ENCODE measurements around the gene IL9R.
"Not testable (repeated sequence)": the region's sequence is repeated elsewhere in the genome, so short reads cannot be mapped to it uniquely, and the experiment has no call there.

IL9R gene

DNA sequence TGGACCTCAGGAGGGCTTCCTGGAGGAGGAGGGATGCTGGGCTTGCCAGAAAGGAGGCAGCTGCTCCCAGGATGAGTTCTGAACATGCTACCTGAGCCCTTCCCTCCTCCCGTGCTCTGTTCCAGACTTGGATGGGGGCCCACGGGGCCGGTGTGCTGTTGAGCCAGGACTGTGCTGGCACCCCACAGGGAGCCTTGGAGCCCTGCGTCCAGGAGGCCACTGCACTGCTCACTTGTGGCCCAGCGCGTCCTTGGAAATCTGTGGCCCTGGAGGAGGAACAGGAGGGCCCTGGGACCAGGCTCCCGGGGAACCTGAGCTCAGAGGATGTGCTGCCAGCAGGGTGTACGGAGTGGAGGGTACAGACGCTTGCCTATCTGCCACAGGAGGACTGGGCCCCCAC, 12.2 kb downstream of the IL9R start:
- H3K27me3 ChIP-seq (ENCODE audit: control insufficient read depth, insufficient read depth, low read length); H3K36me3 ChIP-seq (ENCODE audit: control insufficient read depth, insufficient read depth, low read length); H3K4me3 ChIP-seq (ENCODE audit: low read depth, low read length); H3K9ac ChIP-seq (ENCODE audit: low read depth, low read length); H3K4me1 ChIP-seq (ENCODE audit: control insufficient read depth, insufficient read depth, low read length); H3K9me3 ChIP-seq (ENCODE audit: control insufficient read depth, insufficient read depth, low read length): not testable (repeated sequence)

DNA sequence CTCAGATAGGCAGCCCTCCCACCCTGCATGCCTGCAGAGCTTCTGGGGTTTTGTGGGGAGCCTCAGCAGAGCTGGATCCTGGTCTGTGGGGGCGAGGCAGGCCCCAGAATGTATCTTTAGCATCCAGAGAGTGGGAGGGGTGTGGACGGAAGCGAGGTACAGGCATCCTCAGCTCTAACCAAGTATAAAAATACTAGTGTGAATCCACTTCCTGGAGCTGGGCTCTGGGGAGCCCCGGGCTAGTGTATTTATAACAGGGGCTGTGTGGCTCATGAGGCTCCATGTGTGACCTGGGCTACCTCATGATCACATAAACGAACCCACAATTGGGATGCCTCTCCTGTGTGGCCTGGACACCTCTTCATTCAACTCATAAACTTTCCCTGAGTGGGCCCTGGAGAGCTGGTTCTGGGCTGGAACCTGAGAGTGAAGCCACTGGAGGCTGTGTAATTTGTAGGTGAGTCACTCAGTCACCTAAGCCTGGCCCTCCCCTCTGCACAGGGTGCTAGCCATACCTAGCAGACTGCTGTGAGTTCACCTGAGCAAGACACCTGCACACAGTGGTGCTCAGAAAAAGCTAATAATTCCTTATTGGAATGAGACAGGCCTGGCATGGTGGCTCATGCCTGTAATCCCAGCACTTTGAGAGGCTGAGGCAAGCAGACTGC, 15.9 kb downstream of the IL9R start:
- H3K36me3 ChIP-seq (ENCODE audit: control insufficient read depth, insufficient read depth, low read length); H3K4me3 ChIP-seq (ENCODE audit: low read depth, low read length); H3K9me3 ChIP-seq (ENCODE audit: control insufficient read depth, insufficient read depth, low read length): not testable (repeated sequence)

DNA sequence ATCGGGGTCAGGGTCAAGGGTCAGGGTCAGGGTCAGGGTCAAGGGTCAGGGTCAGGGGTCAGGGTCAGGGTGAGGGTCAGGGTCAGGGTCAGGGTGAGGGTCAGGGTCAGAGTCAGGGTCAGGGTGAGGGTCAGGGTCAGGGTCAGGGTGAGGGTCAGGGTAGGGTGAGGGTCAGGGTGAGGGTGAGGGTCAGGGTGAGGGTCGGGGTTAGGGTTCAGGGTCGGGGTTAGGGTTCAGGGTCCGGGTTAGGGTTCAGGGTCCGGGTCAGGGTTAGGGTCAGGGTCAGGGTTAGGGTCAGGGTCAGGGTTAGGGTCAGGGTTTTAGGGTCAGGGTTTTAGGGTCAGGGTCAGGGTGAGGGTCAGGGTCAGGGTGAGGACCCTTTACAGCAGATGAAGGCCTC, 22.4 kb downstream of the IL9R start:
- not testable (repeated sequence) for H3K4me1 ChIP-seq (ENCODE audit: control insufficient read depth, insufficient read depth, low read length); H3K4me3 ChIP-seq (ENCODE audit: low read depth, low read length); H3K9ac ChIP-seq (ENCODE audit: low read depth, low read length); H3K36me3 ChIP-seq (ENCODE audit: control insufficient read depth, insufficient read depth, low read length); H3K27me3 ChIP-seq (ENCODE audit: control insufficient read depth, insufficient read depth, low read length); H3K9me3 ChIP-seq (ENCODE audit: control insufficient read depth, insufficient read depth, low read length)

More for the DNA sequence above, 15.9 kb downstream of the IL9R start:
- H3K9ac ChIP-seq (ENCODE audit: low read depth, low read length); H3K27me3 ChIP-seq (ENCODE audit: control insufficient read depth, insufficient read depth, low read length); H3K4me1 ChIP-seq (ENCODE audit: control insufficient read depth, insufficient read depth, low read length): not testable (repeated sequence)

DNA sequence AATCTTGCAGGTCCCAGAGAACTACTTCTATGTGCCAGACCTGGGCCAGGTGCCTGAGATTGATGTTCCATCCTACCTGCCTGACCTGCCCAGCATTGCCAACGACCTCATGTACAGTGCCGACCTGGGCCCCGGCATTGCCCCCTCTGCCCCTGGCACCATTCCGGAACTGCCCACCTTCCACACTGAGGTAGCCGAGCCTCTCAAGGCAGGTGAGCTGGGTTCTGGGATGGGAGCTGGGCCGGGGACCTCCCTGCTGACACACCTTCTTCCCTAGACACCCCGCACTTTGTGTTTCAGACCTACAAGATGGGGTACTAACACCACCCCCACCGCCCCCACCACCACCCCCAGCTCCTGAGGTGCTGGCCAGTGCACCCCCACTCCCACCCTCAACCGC, 25.5 kb downstream of the IL9R start:
- not testable (repeated sequence) for H3K4me3 ChIP-seq (ENCODE audit: low read depth, low read length); H3K4me1 ChIP-seq (ENCODE audit: control insufficient read depth, insufficient read depth, low read length); H3K36me3 ChIP-seq (ENCODE audit: control insufficient read depth, insufficient read depth, low read length); H3K9me3 ChIP-seq (ENCODE audit: control insufficient read depth, insufficient read depth, low read length); H3K9ac ChIP-seq (ENCODE audit: low read depth, low read length); H3K27me3 ChIP-seq (ENCODE audit: control insufficient read depth, insufficient read depth, low read length)

DNA sequence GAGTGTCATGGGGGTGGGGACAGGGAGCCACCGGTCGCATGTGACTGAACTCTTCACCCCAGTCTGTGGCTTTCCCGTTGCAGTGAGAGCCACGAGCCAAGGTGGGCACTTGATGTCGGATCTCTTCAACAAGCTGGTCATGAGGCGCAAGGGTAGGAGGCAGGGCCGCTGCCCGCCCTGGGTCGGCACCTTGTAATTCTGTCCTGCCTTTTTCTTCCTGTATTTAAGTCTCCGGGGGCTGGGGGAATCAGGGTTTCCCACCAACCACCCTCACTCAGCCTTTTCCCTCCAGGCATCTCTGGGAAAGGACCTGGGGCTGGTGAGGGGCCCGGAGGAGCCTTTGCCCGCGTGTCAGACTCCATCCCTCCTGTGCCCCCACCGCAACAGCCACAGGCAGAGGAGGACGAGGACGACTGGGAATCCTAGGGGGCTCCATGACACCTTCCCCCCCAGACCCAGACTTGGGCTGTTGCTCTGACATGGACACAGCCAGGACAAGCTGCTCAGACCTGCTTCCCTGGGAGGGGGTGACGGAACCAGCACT, 27.5 kb downstream of the IL9R start:
- H3K36me3 ChIP-seq (ENCODE audit: control insufficient read depth, insufficient read depth, low read length); H3K27me3 ChIP-seq (ENCODE audit: control insufficient read depth, insufficient read depth, low read length); H3K4me3 ChIP-seq (ENCODE audit: low read depth, low read length); H3K9ac ChIP-seq (ENCODE audit: low read depth, low read length); H3K9me3 ChIP-seq (ENCODE audit: control insufficient read depth, insufficient read depth, low read length); H3K4me1 ChIP-seq (ENCODE audit: control insufficient read depth, insufficient read depth, low read length): not testable (repeated sequence)

DNA sequence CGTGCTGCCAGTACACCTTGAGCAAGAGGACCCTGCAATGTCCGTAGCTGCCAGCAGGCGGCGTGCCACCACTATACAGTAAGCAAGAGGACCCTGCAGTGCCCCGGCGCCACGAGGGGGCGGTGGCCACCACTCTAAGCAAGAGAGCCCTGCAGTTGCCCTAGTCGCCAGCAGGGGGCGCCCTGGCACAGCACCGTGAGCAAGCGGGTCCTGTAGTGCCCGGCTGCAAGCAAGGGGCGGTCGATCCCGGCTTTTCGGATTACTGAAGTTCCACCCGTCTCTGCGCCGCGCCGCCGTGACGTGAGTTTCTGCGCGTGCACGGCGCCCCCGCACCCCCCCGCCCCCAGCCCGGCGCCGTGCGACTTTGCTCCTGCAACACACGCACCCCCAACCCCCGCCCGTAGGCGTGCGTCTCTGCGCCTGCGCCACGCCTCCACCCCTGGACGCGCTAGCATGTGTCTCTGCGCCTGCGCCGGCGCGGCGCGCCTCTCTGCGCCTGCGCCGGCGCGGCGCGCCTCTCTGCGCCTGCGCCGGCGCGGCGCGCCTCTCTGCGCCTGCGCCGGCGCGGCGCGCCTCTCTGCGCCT, 31.2 kb downstream of the IL9R start:
- not testable (repeated sequence) for H3K36me3 ChIP-seq (ENCODE audit: control insufficient read depth, insufficient read depth, low read length); H3K27me3 ChIP-seq (ENCODE audit: control insufficient read depth, insufficient read depth, low read length); H3K4me1 ChIP-seq (ENCODE audit: control insufficient read depth, insufficient read depth, low read length); H3K9ac ChIP-seq (ENCODE audit: low read depth, low read length); H3K9me3 ChIP-seq (ENCODE audit: control insufficient read depth, insufficient read depth, low read length); H3K4me3 ChIP-seq (ENCODE audit: low read depth, low read length)

DNA sequence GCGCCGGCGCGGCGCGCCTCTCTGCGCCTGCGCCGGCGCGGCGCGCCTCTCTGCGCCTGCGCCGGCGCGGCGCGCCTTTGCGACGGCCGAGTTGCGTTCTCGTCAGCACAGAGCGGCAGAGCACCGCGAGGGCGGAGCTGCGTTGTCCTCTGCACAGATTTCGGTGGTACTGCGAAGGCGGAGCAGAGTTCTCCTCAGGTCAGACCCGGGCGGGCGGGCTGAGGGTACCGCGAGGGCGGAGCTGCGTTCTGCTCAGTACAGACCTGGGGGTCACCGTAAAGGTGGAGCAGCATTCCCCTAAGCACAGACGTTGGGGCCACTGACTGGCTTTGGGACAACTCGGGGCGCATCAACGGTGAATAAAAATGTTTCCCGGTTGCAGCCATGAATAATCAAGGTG, 31.8 kb downstream of the IL9R start:
- H3K4me3 ChIP-seq (ENCODE audit: low read depth, low read length); H3K36me3 ChIP-seq (ENCODE audit: control insufficient read depth, insufficient read depth, low read length); H3K27me3 ChIP-seq (ENCODE audit: control insufficient read depth, insufficient read depth, low read length); H3K9ac ChIP-seq (ENCODE audit: low read depth, low read length); H3K9me3 ChIP-seq (ENCODE audit: control insufficient read depth, insufficient read depth, low read length); H3K4me1 ChIP-seq (ENCODE audit: control insufficient read depth, insufficient read depth, low read length): not testable (repeated sequence)

DNA sequence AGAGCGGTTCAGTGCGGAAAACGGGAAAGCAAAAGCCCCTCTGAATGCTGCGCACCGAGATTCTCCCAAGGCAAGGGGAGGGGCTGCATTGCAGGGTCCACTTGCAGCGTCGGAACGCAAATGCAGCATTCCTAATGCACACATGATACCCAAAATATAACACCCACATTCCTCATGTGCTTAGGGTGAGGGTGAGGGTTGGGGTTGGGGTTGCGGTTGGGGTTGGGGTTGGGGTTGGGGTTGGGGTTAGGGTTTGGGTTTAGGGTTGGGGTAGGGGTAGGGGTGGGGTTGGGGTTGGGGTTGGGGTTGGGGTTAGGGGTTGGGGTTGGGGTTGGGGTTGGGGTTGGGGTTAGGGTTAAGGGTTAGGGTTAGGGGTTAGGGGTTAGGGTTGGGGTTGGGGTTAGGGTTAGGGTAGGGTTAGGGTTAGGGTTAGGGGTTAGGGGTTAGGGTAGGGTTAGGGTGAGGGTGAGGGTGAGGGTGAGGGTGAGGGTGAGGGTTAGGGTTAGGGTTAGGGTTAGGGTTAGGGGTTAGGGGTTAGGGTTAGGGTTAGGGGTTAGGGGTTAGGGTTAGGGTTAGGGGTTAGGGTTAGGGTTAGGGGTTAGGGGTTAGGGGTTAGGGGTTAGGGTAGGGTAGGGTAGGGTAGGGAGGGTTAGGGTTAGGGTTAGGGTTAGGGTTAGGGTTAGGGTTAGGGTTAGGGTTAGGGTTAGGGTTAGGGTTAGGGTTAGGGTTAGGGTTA, 32.4 kb downstream of the IL9R start:
- not testable (repeated sequence) for H3K27me3 ChIP-seq (ENCODE audit: control insufficient read depth, insufficient read depth, low read length); H3K9me3 ChIP-seq (ENCODE audit: control insufficient read depth, insufficient read depth, low read length); H3K36me3 ChIP-seq (ENCODE audit: control insufficient read depth, insufficient read depth, low read length); H3K9ac ChIP-seq (ENCODE audit: low read depth, low read length); H3K4me3 ChIP-seq (ENCODE audit: low read depth, low read length); H3K4me1 ChIP-seq (ENCODE audit: control insufficient read depth, insufficient read depth, low read length)

DNA sequence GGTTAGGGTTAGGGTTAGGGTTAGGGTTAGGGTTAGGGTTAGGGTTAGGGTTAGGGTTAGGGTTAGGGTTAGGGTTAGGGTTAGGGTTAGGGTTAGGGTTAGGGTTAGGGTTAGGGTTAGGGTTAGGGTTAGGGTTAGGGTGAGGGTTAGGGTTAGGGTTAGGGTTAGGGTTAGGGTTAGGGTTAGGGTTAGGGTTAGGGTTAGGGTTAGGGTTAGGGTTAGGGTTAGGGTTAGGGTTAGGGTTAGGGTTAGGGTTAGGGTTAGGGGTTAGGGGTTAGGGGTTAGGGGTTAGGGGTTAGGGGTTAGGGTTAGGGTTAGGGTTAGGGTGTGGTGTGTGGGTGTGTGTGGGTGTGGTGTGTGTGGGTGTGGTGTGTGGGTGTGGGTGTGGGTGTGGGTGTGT, 33.0 kb downstream of the IL9R start:
- H3K9me3 ChIP-seq (ENCODE audit: control insufficient read depth, insufficient read depth, low read length); H3K4me1 ChIP-seq (ENCODE audit: control insufficient read depth, insufficient read depth, low read length); H3K27me3 ChIP-seq (ENCODE audit: control insufficient read depth, insufficient read depth, low read length); H3K4me3 ChIP-seq (ENCODE audit: low read depth, low read length); H3K9ac ChIP-seq (ENCODE audit: low read depth, low read length); H3K36me3 ChIP-seq (ENCODE audit: control insufficient read depth, insufficient read depth, low read length): not testable (repeated sequence)
